ENCODE measurements around the gene ABCA8.

DNA sequence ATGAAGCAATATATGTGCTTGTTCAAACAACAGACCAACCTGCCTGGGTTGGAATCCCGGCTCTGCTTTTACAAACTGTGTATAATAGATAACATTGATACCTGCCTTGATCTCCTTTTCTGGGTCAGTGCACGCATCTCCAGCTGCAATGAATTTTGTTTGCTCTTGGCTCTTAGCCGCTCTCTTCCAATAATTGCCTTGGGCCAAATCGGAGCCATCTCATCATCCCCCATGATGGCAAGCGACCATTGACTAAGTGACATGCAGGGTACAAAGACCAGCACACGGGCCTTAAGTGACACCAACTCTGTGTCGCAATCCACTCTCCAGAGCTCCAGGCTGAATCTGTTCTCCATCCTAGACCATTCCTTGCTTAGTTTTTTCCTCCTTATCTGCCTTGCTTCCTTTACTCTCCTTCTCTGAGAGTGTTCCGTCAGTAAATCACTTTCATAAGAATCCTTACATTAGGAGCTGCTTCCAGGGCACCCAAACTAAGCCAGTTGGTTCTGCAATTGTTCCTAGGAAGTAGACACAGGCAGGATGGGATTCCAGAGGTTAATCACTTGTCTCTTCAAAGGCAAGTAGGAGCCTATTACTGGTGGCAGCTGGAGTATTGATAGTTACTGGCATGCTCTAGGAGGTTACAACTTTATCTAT, 134.2 kb downstream of the ABCA8 start:
- TF ChIP-seq, protein P1, sequence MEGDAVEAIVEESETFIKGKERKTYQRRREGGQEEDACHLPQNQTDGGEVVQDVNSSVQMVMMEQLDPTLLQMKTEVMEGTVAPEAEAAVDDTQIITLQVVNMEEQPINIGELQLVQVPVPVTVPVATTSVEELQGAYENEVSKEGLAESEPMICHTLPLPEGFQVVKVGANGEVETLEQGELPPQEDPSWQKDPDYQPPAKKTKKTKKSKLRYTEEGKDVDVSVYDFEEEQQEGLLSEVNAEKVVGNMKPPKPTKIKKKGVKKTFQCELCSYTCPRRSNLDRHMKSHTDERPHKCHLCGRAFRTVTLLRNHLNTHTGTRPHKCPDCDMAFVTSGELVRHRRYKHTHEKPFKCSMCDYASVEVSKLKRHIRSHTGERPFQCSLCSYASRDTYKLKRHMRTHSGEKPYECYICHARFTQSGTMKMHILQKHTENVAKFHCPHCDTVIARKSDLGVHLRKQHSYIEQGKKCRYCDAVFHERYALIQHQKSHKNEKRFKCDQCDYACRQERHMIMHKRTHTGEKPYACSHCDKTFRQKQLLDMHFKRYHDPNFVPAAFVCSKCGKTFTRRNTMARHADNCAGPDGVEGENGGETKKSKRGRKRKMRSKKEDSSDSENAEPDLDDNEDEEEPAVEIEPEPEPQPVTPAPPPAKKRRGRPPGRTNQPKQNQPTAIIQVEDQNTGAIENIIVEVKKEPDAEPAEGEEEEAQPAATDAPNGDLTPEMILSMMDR (conservative IDR thresholded peaks at IDR 0.05 in 1 of 2, IDR thresholded peaks at IDR 0.05 in 1 of 2; ENCODE audit: extremely low read depth in 1 of 2, insufficient read depth in 1 of 2, low read depth in 1 of 2, low read length in 2 of 2), result no peak
- no peak for TF ChIP-seq EZH2 (IDR thresholded peaks at IDR 0.05; ENCODE audit: borderline replicate concordance, low read length)
